Hepatocyte (in vitro differentiated cells): Measurements from ENCODE around the gene CACHD1. TPM values are rescaled to one million over a fixed set of nuclear protein-coding genes. Genes with fewer than 3 reads are reported as not detected.

ENCODE experiments used
- DNase-seq: peaks from one replicate; pipeline ENCODE4 v3.0.0-alpha.2; 2016; ENCODE audit warnings: low spot score
- H2AFZ ChIP-seq: fragments of 200-600 bp; sonication (generic); 2 replicates; pipeline ENCODE4 v1.6.0; 2016; ENCODE audit warnings: antibody characterized with exemption, mild to moderate bottlenecking
- H3K27ac ChIP-seq: fragments of 200-600 bp; sonication (generic); 2 replicates; pipeline ENCODE4 v1.5.1; 2016; ENCODE audit warnings: mild to moderate bottlenecking
- H3K27me3 ChIP-seq: fragments of 200-600 bp; sonication (generic); 2 replicates; pipeline ENCODE4 v1.6.1; 2016
- H3K36me3 ChIP-seq: fragments of 200-600 bp; sonication (generic); replicated peaks from 2 replicates; pipeline ENCODE4 v1.5.1; 2016; ENCODE audit warnings: low read depth; ENCODE audit not compliant: insufficient read depth
- H3K4me1 ChIP-seq: fragments of 200-600 bp; sonication (generic); 2 replicates; pipeline ENCODE4 v1.5.1; 2016; ENCODE audit warnings: mild to moderate bottlenecking, moderate library complexity; ENCODE audit not compliant: insufficient read depth
- H3K4me2 ChIP-seq: fragments of 200-600 bp; sonication (generic); 2 replicates; pipeline ENCODE4 v1.6.0; 2016
- H3K4me3 ChIP-seq: fragments of 200-600 bp; sonication (generic); 2 replicates; pipeline ENCODE4 v1.5.1; 2016; ENCODE audit warnings: mild to moderate bottlenecking
- H3K79me2 ChIP-seq: fragments of 200-600 bp; sonication (generic); 2 replicates; pipeline ENCODE4 v1.6.0; 2017; ENCODE audit warnings: mild to moderate bottlenecking
- H3K9me2 ChIP-seq: fragments of 200-600 bp; sonication (generic); replicated peaks from 2 replicates; pipeline ENCODE4 v1.6.0; 2017; ENCODE audit warnings: mild to moderate bottlenecking; ENCODE audit not compliant: insufficient read depth
- H3K9me3 ChIP-seq: fragments of 200-600 bp; sonication (generic); 2 replicates; pipeline ENCODE4 v1.5.1; 2016; ENCODE audit warnings: low read depth, mild to moderate bottlenecking
- H4K20me1 ChIP-seq: fragments of 200-600 bp; sonication (generic); 2 replicates; pipeline ENCODE4 v1.6.0; 2016; ENCODE audit warnings: mild to moderate bottlenecking; ENCODE audit not compliant: insufficient read depth, poor library complexity, severe bottlenecking
- EZH2 ChIP-seq: fragments of 200-600 bp; sonication (generic); IDR thresholded peaks from 2 replicates; pipeline ENCODE4 v1.6.1; 2016; ENCODE audit warnings: antibody characterized with exemption, mild to moderate bottlenecking, borderline replicate concordance
- EZH2phosphoT487 ChIP-seq: fragments of 200-600 bp; sonication (generic); IDR thresholded peaks from one replicate; pipeline ENCODE4 v1.6.1; 2018; ENCODE audit warnings: antibody characterized with exemption, mild to moderate bottlenecking, low read depth, moderate library complexity; ENCODE audit not compliant: unreplicated experiment, severe bottlenecking
- WGBS: methylation state at CpG from one replicate; pipeline ENCODE4 v1.1.6; 2016; ENCODE audit warnings: low lambda C conversion rate; ENCODE audit errors: missing lambda C conversion rate; 5-methylcytosine and 5-hydroxymethylcytosine counted together
- polyA plus RNA-seq: library from polyadenylated mRNA; unstranded; fragments of >200 nt; fragmentation: Nextera tagmentation; extraction: Ambion mirVana; gene quantifications from 2 replicates; pipeline ENCODE4 v1.2.1, GENCODE V29; 2016
- total RNA-seq: library from RNA; depleted of rRNA; stranded (reverse); fragments of >200 nt; gene quantifications from 2 replicates; pipeline ENCODE4 v1.2.3, GENCODE V29; 2014
- TF ChIP-seq, protein P1 (sequence below): fragments of 200-600 bp; sonication (generic); IDR thresholded peaks from 2 replicates; pipeline ENCODE4 v1.5.1; 2016; ENCODE audit warnings: antibody characterized with exemption, mild to moderate bottlenecking; ENCODE audit not compliant: poor library complexity

The CACHD1 gene
- total and polyA plus RNA-seq, 2 experiments from 2014 or later = 23.8 to 39.7 TPM

DNA sequence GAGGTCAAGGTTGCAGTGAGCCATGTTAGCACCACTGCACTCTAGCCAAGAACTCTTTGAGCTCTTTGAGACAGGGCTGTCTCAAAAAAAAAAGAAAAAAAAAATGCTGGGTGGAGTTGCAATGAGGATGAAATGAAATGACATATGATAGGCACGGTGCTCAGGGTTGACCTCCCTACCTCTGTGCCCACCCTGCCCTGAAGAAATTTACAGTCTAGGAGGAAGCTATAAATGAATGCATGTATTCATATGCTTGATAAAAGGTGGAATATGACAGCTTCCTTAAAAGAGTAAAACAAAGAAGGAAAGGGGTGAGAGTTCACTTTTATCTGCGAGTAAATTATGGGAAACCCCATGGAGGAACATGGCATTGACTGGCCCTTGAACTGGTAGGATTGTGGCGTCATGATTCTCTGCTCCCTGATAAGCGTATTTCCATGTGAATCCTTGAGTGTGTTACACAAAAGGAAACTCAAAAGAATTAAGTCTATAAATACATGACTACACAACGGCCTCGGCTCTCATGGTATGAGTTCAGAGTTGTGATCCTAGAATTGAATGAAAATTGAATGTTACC, 215.9 kb downstream of the CACHD1 start:
- no peaks in the 10 kb centered on the region for H4K20me1 ChIP-seq
- H3K4me2 ChIP-seq = no peak overlapping the region
- H3K4me3 ChIP-seq = no peak overlapping the region
- H3K4me1 ChIP-seq = no peaks in the 10 kb centered on the region
- 94% methylated on average over 6 of the region's 6 CpGs for WGBS
- no peak for DNase-seq
- no peaks in the 10 kb centered on the region for H3K36me3 ChIP-seq
- no peak overlapping the region for H2AFZ ChIP-seq
- H3K9me3 ChIP-seq = no peaks in the 10 kb centered on the region
- no peak overlapping the region for H3K27ac ChIP-seq
- no peak for TF ChIP-seq EZH2phosphoT487
- TF ChIP-seq EZH2 = no peak
- TF ChIP-seq, protein P1, sequence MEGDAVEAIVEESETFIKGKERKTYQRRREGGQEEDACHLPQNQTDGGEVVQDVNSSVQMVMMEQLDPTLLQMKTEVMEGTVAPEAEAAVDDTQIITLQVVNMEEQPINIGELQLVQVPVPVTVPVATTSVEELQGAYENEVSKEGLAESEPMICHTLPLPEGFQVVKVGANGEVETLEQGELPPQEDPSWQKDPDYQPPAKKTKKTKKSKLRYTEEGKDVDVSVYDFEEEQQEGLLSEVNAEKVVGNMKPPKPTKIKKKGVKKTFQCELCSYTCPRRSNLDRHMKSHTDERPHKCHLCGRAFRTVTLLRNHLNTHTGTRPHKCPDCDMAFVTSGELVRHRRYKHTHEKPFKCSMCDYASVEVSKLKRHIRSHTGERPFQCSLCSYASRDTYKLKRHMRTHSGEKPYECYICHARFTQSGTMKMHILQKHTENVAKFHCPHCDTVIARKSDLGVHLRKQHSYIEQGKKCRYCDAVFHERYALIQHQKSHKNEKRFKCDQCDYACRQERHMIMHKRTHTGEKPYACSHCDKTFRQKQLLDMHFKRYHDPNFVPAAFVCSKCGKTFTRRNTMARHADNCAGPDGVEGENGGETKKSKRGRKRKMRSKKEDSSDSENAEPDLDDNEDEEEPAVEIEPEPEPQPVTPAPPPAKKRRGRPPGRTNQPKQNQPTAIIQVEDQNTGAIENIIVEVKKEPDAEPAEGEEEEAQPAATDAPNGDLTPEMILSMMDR = no peak
- H3K9me2 ChIP-seq = no peaks in the 10 kb centered on the region
- H3K79me2 ChIP-seq = no peaks in the 10 kb centered on the region
- no peaks in the 10 kb centered on the region for H3K27me3 ChIP-seq

DNA sequence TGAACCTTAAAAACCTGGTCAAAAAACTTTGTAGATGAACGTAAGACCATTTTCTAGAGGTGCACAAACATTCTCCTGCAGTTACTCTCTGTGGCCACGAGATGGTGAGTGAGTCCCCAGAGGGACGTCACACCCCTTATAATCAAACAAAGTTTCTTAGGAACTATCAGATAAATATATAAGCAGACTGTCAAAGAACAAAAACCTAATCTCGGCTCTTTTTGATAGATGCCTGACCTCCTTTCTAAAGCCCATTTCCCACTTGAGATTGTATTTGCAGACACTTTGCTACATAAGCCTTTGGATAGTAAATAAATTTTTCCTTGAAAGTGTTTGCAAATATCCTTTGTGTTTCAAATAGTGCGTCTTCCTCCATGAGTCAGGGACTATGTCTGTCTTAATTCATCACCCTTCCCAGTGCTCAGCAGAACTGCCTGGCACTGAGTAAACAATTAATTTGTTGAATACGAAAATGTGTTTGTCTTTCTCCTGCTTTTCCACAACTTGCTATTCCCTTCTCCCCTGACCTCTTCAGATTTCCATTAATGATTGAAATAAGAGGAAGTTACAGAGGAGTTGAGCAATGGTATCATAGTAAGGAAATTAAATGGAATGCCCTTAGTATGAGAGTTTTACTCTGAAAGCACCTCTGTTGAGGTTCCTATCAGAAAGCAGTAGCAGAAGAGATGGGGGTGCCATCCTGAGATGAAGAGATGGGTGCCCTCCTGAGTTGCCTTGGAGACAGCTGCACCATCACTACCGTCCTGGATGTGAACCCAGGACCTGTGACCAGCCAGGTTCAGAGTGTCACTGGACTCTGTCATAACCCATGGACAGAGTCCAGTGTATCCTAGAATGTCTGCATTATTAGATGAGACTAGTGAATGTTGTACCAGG, 217.1 kb downstream of the CACHD1 start:
- Histone ChIP-seq H3K4me2 (no peak overlapping the region), H3K36me3 (no peaks in the 10 kb centered on the region), H3K4me3 (no peak overlapping the region), H3K9me3 (no peaks in the 10 kb centered on the region), H3K4me1 (no peaks in the 10 kb centered on the region), H3K27ac (no peak overlapping the region), H4K20me1 (no peaks in the 10 kb centered on the region), H2AFZ (no peak overlapping the region), H3K79me2 (no peaks in the 10 kb centered on the region), H3K27me3 (no peaks in the 10 kb centered on the region), H3K9me2 (no peaks in the 10 kb centered on the region)
- TF ChIP-seq EZH2phosphoT487 = no peak
- TF ChIP-seq, protein P1 = peak; percentile 75
- no peak for TF ChIP-seq EZH2
- DNase-seq = peak; percentile 66
- 38% methylated on average over 7 of the region's 7 CpGs for WGBS

DNA sequence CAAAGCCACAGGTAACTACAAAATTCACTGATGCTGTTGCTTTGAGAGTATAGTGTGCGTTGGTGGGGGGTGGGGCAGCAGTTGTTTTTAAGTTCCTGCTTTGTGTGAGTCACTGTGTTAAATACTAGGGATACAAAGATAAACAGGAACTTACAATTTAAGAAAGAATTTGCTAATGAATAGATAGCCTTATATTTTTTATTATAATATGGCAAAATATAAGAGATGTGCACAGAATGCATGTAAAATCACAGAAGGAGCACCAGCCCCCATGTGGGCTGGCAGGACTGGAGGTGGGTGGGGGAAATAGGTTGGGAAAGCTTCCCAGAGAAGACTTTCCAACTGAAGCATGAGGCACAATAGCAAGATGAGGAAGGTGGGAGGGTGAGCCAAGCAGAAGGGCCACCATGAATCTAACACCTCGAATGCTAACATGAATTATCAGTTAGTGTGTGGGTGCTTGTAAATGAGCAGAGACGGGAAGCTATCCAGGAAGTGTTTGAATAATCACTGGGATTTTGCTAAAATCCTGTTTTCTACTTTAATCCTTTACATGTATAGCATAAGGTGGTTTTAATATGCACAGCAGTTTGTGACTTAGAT, 217.9 kb downstream of the CACHD1 start:
- Histone ChIP-seq H3K9me3 (no peaks in the 10 kb centered on the region), H2AFZ (no peak overlapping the region), H3K79me2 (no peaks in the 10 kb centered on the region), H3K27me3 (no peaks in the 10 kb centered on the region), H4K20me1 (no peaks in the 10 kb centered on the region), H3K36me3 (no peaks in the 10 kb centered on the region), H3K9me2 (no peaks in the 10 kb centered on the region), H3K4me1 (no peaks in the 10 kb centered on the region), H3K4me2 (no peak overlapping the region), H3K27ac (no peak overlapping the region), H3K4me3 (no peak overlapping the region)
- TF ChIP-seq EZH2 (no peak), EZH2phosphoT487 (no peak)
- TF ChIP-seq, protein P1 = no peak
- WGBS = 85% methylated on average over 3 of the region's 3 CpGs
- DNase-seq = no peak
